ENCODE results near the gene RIN1.

DNA sequence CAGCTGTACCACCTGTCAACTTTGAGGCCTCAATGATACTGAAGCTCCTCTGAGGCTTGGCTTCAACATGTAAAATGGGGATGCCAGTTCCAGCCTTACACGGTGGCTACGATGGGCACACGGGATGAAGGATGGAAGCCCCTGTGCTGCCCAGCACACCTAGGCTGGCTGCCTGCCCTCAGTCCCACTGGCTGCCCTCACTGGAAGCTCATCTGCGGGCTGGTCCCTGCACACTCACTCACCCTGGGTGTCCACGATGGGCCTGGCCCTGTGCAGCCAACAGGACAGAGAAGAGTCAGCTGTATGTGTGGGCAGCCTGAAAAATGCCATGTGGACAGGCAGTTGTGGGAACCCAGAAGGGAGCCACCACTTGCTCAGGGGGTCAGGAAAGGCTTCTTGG, 49.5 kb downstream of the RIN1 start:
- TF ChIP-seq CTCF (conservative IDR thresholded peaks at IDR 0.05; ENCODE audit: low read length) (no peak), EZH2phosphoT487 (IDR thresholded peaks at IDR 0.05; ENCODE audit: borderline replicate concordance) (no peak)

All from Loucy (cell line).